Testis (tissue), 2 donors: ENCODE results near the gene XXYLT1.

Experiments
- POLR2A ChIP-seq: fragments of 450-650 bp; IDR thresholded peaks from one replicate; pipeline ENCODE4 v1.6.1; 2017; ENCODE audit warnings: antibody characterized with exemption, mild to moderate bottlenecking, moderate library complexity
- TF ChIP-seq, protein P1 (sequence below), 3 experiments: fragments of 450-650 bp in 2 of 3; fragments of 200-600 bp in 1 of 3; sonication (generic) in 1 of 3; IDR thresholded peaks; one replicate each; pipeline ENCODE4 v1.5.1; 2016 to 2019; ENCODE audit warnings: antibody characterized with exemption in 3 of 3, mild to moderate bottlenecking in 2 of 3, moderate library complexity in 1 of 3

DNA sequence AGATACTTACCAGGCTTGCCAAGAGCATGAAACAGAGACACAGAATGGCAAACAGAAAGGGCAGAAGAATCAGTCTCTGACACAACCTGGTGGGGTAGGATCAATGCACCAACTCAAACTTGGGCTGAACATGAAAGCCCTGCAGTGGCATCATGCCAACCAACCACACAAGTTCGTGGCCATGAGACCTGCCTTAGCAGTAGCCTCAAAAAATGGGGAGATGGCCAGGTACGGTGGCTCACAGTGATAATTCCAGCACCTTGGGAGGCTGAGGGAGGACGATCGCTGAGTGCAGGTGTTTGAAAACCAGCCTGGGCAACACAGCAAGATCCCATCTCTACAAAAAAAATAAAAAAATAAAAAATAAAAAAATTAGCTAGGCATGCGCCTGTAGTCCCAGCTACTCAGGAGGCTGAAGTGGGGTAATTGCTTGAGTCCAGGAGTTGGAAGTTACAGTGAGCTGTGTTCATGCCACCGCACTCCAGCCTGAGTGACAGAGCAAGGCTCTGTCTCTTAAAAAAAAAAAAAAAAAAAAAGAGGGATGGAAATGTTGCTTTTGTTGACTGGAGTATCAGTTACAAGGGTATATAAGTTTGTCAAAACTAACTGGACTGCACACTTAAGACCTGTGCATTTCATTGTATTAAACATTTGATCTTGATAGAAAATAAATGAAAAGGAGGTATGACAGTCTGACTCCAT lies 93.4 kb downstream of the XXYLT1 start:
- TF ChIP-seq, protein P1, sequence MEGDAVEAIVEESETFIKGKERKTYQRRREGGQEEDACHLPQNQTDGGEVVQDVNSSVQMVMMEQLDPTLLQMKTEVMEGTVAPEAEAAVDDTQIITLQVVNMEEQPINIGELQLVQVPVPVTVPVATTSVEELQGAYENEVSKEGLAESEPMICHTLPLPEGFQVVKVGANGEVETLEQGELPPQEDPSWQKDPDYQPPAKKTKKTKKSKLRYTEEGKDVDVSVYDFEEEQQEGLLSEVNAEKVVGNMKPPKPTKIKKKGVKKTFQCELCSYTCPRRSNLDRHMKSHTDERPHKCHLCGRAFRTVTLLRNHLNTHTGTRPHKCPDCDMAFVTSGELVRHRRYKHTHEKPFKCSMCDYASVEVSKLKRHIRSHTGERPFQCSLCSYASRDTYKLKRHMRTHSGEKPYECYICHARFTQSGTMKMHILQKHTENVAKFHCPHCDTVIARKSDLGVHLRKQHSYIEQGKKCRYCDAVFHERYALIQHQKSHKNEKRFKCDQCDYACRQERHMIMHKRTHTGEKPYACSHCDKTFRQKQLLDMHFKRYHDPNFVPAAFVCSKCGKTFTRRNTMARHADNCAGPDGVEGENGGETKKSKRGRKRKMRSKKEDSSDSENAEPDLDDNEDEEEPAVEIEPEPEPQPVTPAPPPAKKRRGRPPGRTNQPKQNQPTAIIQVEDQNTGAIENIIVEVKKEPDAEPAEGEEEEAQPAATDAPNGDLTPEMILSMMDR (IDR thresholded peaks at IDR 0.05) = no peak
- no peak for TF ChIP-seq POLR2A
